Globus pallidus (tissue), 1 donor: ENCODE measurements around the gene CHPF2.

Experiments
- DNase-seq: peaks from one replicate; pipeline ENCODE4 v3.0.0-alpha.2; 2015; ENCODE audit warnings: low spot score

Gene CHPF2

GRCh38 chr7:151265351-151265931 lies 33.2 kb downstream of the CHPF2 start:
- no peak for DNase-seq

DNA sequence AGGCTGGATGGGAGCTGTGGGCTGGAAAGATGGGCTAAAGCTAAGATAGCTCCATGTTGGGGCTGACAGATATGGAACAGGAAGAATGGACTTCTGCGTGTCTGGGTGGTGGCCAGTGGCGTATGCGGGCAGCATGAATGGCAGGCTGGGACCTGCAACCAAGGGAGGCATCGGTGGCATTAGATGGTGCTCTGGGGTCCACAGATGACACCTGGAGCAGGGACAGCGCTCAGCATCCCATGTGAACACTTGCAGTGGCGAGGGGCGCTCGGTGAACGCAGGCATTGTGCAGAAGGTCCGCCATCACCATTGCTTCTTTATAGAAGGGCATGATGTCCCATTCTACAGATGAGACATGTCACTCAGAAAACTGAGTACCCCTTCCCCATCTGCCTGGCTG lies 37.2 kb downstream of the CHPF2 start:
- DNase-seq: no peak

- DNase-seq: peak; percentile 44
These were observed 39.5 kb downstream of the CHPF2 start for GRCh38 chr7:151271699-151272355.

- DNase-seq: no peak
These were observed 40.1 kb downstream of the CHPF2 start for GRCh38 chr7:151272405-151272804.

DNA sequence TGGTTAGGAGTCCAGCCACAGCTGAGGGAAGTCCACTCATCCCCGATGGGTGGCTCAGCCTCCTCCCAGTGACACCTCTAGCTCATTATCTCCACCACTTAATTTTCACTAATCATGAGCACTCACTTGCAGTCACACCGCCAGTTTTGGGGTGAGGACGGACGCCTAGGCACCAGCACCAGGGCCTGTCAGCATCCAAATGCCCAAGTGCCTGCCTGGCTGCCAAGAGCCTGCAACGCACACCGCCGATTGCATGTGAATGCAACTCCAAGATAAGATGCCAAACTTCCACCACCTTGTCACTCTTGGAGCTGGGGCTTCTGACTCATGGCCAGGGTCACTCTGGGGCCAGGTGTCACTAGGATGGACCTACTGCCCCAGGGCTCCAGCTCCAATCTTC lies 40.6 kb downstream of the CHPF2 start:
- no peak for DNase-seq

- no peak for DNase-seq
These were observed 41.5 kb downstream of the CHPF2 start for GRCh38 chr7:151273651-151274390.

DNA sequence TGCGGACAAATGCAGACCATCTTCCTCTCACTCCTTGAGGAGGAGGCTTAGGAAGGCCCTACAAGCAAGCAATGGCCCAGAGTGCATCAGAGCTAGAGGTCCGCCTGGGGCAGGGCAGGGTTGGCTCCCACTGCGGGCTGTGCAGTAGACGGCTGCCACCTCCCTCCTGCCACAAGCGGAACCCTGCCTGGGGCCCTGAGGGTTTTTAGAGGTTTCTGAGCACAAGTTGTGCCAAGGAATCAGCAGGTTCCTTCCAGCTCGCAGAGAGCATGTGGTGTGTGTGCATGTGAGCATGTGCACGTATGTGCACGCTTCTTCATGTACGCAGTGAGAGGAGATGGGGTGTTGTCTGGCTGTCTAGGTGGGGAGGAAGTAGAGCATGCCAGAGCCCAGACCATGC lies 42.1 kb downstream of the CHPF2 start:
- DNase-seq: no peak

- no peak for DNase-seq
These were observed 42.9 kb downstream of the CHPF2 start for GRCh38 chr7:151274936-151275812.

- no peak for DNase-seq
These were observed 43.7 kb downstream of the CHPF2 start for GRCh38 chr7:151275813-151276577.

GRCh38 chr7:151276666-151277590 lies 44.6 kb downstream of the CHPF2 start:
- DNase-seq: peak; percentile 39

DNA sequence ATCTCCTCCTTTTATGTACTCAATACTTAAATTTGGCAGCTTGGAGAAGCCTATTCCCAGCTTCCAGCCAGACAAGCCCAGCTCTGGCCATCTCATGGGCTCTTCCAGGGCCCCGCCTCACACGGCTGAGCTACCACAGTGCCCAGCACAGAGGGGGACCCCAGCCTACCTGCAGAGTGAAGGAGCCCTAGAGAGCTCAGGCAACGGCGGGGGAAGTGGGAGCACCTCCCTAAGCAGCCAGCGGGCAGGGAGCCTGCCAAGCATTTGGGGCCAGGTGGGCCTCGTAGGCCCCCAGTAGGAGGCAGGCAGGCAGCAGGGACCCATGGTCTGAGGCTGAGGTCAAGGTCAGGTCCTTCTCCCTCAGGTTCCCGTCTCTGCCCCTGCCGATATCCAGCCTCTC lies 45.3 kb downstream of the CHPF2 start:
- DNase-seq: no peak

DNA sequence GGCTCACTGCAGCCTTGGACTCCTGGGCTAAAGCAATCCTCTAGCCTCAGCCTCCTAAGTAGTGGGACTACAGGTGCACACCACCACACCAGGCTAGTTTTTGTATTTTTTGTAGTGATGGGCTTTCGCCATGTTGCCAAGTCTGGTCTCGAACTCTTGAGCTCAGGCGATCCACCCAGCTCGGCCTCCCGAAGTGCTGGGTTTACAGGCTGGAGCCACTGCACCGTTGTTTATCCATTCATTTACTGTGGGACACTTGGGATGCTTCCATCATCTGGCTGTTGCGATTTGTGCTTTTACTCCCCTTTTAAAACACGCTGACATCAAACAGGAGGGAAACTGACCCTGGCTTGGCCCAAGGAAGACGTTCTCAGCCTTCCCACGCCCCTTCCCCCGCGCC lies 46.7 kb downstream of the CHPF2 start:
- DNase-seq: no peak

DNA sequence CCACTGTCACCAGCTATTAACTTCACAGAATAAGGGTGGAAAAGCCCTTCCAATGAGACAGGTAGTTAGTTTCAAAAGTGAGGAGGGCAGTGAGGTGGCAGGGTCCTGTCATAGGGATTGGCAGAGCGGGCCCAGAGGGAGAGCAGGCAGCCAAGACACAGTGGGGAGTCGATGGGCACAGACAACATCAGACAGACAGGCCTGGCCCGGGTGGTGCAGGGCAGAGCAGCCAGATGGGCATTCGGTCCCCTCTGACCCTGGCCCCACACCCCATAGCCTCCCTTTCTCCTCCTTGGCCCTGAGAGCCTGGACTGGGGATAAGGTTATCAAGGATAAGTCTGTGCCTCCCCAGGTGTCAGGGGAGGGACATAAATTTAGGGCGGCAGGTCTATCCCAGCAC lies 47.6 kb downstream of the CHPF2 start:
- DNase-seq: no peak

- no peak for DNase-seq
These were observed 48.2 kb downstream of the CHPF2 start for GRCh38 chr7:151280388-151281019.

- no peak for DNase-seq
These were observed 49.4 kb downstream of the CHPF2 start for GRCh38 chr7:151281686-151282085.

- DNase-seq: no peak
These were observed 49.8 kb downstream of the CHPF2 start for GRCh38 chr7:151282111-151282510.

GRCh38 chr7:151283302-151283701 lies 51.0 kb downstream of the CHPF2 start:
- DNase-seq: no peak

GRCh38 chr7:151286148-151286547 lies 53.9 kb downstream of the CHPF2 start:
- DNase-seq: no peak
